NCI-H2227 (cell line): ENCODE results near the gene RFX8.
A peak's percentile ranks its signal among the peaks of the same experiment; 100 is the strongest.
"Not testable (repeated sequence)": the region's sequence is repeated elsewhere in the genome, so short reads cannot be mapped to it uniquely, and the experiment has no call there.

Experiments used
- DNase-seq: peaks from one replicate; lab custom pipeline; 2025; ENCODE audit not compliant: unreplicated experiment; lab: John Stamatoyannopoulos, UW

The RFX8 gene

GRCh38 chr2:101474731-101475384, at the start of gene RFX8:
TSS of gene RFX8 (minus strand) at chr2:101475112. CDS start at chr2:101466848, 8,264 bp downstream.
- DNase-seq, result no peak

- DNase-seq, result no peak
Measured at GRCh38 chr2:101521487-101521886, 46.6 kb upstream of the RFX8 start.

DNA sequence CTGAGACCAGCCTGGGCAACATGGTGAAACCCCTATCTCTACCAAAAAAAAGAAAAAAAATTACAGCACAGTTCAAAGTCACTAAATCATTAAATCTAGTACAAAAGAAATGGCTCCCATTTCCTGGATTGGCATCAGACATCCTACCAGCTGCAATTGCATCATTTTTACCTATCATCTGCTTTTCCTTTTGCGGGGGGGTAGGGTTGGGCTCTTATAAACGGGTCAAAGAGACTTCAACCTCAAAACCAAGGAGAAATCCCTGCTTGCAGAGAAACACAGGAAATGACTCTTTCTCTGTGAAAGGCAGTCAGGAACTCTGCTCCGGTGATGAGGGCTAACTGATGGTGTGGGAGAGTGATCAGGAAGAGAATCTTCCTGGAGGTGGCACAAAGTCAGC, 45.3 kb upstream of the RFX8 start:
- no peak for DNase-seq

GRCh38 chr2:101518578-101519492, 43.9 kb upstream of the RFX8 start:
- peak; percentile 11 for DNase-seq

DNA sequence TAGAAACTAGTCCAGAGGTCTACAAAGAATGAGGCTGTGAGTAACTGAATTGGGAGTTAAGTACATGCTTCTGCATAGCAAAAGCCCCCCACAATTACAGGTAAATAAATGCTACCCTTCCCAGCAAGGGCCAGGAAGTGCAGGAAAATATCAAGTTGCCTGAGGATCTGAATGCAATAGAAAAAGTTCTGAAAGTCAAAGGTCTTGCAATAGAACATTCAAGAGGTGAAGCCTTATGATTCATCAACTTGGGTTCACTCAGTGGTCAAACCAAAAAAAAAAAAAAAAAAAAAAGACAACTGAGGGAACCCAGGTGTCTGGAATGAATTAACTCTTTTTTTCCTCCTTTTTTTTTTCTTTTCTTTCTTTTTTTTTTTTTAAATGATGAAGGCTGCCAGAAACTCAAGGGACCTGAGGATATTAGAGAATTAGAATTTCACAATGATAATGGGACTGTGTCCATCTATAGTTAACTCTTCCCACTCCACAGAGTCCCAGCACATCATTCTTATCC, 42.9 kb upstream of the RFX8 start:
- no peak for DNase-seq

DNA sequence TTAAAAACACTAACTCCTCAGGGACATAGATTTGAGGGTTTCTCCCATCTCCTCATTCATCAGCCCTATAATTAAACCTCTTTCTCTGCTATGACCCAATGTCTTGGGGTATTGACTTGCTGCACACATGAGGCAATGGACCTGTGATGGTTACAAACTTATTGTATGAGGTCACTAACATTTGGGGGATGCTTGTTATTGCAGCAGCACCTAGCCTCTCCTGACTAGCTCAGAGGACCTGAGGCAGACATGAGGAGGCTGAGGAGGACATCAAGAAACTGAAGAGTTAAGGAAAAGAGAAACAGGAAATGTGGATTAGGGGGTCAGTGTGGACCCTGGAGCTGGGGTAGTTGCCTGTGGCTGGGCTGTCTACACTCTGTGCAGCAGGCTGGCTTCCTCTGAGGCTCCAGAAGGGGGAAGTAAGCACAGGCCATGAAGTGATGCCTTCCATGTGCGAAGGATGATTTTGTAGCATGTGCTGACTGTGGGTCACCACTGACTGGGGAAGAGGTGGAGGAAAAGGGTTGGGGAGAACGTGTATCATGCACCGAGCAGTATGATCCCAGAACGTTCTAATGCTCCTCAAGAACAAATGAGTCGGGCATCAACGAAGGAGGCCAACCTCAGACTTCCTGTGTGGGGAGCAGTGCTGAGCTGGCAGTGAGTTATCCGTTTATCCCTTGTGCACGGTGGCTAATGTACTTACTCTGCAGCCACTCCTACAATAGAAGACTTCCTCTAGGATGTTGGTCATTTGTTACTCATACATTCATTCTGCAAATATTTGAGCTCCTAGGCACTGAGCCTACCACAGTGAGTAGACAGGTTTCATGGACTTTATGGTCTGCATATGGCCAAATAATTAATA, 42.1 kb upstream of the RFX8 start:
- no peak for DNase-seq

GRCh38 chr2:101516349-101516748, 41.4 kb upstream of the RFX8 start:
- no peak for DNase-seq

GRCh38 chr2:101515477-101515876, 40.6 kb upstream of the RFX8 start:
- no peak for DNase-seq

DNA sequence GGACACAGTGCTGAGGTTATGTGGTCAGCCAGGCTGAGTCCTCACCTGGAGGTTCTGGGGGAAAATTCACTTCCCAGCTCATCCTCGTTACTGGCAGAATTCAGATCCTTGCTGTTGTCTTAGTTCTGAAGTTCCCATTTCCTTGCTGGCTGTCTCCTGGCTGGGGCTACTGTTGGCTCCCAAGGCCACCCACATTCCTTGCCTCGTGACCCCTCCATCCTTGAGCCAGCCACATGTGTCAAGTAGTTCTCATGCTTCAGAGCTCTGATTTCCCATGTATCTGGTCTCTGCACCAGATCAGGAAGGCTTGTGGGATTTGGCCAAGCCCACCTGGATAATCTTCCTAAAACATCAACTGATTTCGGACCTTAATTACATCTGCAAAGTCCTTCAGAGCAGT, 38.1 kb upstream of the RFX8 start:
- no peak for DNase-seq

DNA sequence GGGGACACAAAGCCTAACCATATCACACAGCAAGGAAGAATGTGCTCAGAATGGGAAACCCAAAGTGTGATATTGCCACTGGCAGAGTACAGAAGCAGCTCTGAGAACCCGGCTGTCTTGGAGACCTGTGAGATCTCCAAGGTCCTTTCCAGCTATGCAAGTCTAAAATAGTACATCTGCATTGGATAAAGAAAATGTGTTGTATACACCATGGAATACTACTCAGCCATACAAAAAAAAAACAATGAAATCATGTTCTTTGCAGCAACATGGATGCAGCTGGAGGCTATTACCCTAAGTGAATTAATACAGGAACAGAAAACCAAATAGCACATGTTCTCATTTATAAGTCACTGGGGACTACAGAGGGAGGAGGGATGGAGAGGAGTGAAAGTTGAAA, 36.5 kb upstream of the RFX8 start:
- no peak for DNase-seq

GRCh38 chr2:101509499-101510284, 34.8 kb upstream of the RFX8 start:
- DNase-seq, result no peak

DNA sequence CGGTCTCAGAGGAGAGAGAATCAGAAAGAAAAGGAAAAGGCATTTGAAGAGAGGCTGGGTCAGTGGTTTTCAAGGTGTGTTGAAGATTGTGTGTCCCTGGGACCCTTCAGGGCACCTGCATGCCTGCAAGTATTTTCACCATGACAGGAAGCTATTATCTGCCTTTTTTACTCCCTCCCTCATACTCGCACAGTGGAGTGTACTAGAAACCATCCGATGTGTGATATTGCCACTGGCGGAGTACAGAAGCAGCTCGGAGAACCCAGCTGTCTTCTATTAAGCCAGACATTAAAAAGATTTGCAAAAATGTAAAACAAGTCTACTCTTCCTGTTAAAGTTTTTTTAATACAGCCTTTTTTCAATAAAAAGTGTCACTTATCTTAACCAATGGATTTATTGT, 33.7 kb upstream of the RFX8 start:
- no peak for DNase-seq

- not testable (repeated sequence) for DNase-seq
Measured at GRCh38 chr2:101505276-101505675, 30.4 kb upstream of the RFX8 start.

- DNase-seq, result not testable (repeated sequence)
Measured at GRCh38 chr2:101504744-101505143, 29.8 kb upstream of the RFX8 start.

- DNase-seq, result no peak
Measured at GRCh38 chr2:101502095-101502494, 27.2 kb upstream of the RFX8 start.

DNA sequence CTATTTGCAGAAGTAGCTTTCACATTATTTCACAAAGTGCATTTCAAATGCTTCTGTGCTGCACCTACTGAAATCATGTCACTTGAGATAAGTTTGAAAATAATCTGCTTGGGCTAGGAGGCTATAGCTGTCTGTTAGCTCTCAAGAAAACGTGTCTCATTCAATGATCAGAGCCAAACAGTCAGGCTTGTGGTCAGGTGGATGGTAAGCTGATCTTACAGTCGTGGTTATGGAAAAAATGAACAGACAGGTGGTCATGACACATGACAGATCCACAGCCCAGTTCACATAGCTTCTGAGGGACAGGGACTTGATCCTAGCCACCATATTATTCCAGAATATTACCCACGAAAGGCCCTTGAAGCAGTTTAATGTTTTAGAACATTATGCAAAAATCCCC, 26.5 kb upstream of the RFX8 start:
- no peak for DNase-seq

- DNase-seq, result no peak
Measured at GRCh38 chr2:101500860-101501259, 25.9 kb upstream of the RFX8 start.

- DNase-seq, result no peak
Measured at GRCh38 chr2:101500180-101500579, 25.3 kb upstream of the RFX8 start.

DNA sequence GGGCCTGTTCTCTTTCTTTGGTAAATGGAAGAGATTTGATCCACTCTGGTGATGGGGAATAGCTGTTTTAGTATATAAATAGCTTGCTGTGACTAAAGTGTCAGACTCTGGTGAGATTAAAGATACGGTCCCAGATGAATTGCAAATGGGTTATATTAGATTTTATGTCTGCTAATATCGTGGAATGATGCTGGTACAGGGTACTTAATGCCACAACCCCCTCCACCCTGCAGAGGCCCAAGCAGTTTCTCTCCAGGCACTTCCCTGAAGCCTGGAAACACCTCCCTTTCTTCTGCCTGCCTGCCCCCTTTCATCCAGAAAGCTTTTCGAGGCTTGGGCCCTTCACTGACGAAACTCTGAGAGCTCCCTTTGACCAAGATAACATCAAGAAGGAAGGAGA, 21.4 kb upstream of the RFX8 start:
- DNase-seq, result no peak

DNA sequence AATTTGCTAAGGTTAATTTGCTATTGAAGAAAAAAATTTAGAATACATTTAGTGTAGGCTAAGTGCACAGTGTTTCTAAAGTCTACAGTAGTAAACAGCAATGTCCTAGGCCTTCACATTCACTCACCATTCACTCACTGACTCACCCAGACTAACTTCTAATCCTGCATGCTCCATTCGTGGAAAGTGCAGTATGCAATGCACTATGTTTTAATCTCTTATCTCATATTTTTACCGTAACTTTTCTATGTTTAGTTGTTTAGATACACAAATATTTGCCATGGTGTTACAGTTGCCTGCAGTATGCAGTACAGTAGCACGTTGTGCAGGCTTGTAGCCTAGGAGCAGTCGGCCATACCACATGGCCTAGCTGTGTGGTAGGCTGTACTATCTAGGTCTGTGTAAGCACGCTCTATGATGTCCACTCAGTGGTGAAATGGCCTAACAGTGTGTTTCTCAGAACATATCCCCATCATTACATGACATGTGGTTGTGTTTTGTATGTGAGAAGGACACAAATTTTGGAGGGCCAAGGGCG, 18.1 kb upstream of the RFX8 start:
- no peak for DNase-seq
